Brain microvascular endothelial cell (primary cell): Measurements from ENCODE around the gene ATP13A1.
"Not testable (repeated sequence)": the region's sequence is repeated elsewhere in the genome, so short reads cannot be mapped to it uniquely, and the experiment has no call there.

ENCODE experiments used
- DNase-seq: peaks from one replicate; pipeline ENCODE4 v3.0.0-alpha.2; 2020
- H3K27ac ChIP-seq: fragments of 250-450 bp; sonication (Bioruptor Pico); 2 replicates; pipeline ENCODE4 v1.5.1; 2020; ENCODE audit warnings: mild to moderate bottlenecking, moderate library complexity
- H3K27me3 ChIP-seq: fragments of 250-450 bp; sonication (Bioruptor Pico); replicated peaks from 2 replicates; pipeline ENCODE4 v1.5.1; 2020; ENCODE audit warnings: mild to moderate bottlenecking
- H3K36me3 ChIP-seq: fragments of 250-450 bp; sonication (Bioruptor Pico); replicated peaks from 2 replicates; pipeline ENCODE4 v1.5.1; 2020; ENCODE audit warnings: mild to moderate bottlenecking
- H3K4me3 ChIP-seq: 2 replicates; pipeline ENCODE4 v1.5.1; 2011; ENCODE audit warnings: low read depth, mild to moderate bottlenecking, control low read depth, low read length, moderate library complexity
- in situ Hi-C: cut with HindIII; loops from 2 replicates; pipeline ENCODE4 v1.10.0; 2017; ENCODE audit warnings: low sequenced_read_pairs, low pct_ligation_motif_present
- TF ChIP-seq, protein P1 (sequence below): IDR thresholded peaks from 2 replicates; pipeline ENCODE4 v1.5.1; 2011; ENCODE audit warnings: low read depth, mild to moderate bottlenecking, moderate library complexity, low read length, control low read depth, inconsistent platforms; ENCODE audit errors: missing control alignments

ATP13A1 gene

DNA sequence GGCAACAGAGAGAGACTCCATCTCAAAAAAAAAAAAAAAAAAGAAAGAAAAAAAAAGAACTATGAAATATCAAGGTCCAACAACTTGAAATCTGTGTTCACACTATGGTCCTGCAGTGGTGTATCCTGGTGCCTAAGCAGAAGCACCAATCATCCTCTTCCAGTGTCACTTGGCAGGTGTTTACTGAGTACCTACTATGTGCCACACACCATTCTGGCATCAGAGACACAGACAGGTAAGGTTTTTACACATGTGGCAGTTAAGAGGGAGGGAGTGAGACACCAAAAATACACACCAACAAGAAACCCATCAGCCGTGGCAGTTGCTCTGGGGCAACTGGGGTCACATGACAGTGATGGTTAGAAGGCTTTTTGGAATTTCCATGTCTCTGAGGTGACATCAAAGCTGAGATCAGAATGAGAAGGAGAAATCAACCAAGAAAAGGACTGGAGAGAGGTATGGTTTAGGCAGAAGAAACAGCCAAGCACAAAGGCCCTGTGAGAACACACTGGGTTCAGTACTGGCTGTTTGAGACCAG lies 62.6 kb downstream of the ATP13A1 start:
- H3K27ac ChIP-seq = no peak overlapping the region
- H3K4me3 ChIP-seq = no peak overlapping the region
- H3K27me3 ChIP-seq = no peaks in the 10 kb centered on the region
- in situ Hi-C loops = no loop called here
- H3K36me3 ChIP-seq = no peaks in the 10 kb centered on the region
- TF ChIP-seq, protein P1, sequence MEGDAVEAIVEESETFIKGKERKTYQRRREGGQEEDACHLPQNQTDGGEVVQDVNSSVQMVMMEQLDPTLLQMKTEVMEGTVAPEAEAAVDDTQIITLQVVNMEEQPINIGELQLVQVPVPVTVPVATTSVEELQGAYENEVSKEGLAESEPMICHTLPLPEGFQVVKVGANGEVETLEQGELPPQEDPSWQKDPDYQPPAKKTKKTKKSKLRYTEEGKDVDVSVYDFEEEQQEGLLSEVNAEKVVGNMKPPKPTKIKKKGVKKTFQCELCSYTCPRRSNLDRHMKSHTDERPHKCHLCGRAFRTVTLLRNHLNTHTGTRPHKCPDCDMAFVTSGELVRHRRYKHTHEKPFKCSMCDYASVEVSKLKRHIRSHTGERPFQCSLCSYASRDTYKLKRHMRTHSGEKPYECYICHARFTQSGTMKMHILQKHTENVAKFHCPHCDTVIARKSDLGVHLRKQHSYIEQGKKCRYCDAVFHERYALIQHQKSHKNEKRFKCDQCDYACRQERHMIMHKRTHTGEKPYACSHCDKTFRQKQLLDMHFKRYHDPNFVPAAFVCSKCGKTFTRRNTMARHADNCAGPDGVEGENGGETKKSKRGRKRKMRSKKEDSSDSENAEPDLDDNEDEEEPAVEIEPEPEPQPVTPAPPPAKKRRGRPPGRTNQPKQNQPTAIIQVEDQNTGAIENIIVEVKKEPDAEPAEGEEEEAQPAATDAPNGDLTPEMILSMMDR = no peak
- DNase-seq = no peak

DNA sequence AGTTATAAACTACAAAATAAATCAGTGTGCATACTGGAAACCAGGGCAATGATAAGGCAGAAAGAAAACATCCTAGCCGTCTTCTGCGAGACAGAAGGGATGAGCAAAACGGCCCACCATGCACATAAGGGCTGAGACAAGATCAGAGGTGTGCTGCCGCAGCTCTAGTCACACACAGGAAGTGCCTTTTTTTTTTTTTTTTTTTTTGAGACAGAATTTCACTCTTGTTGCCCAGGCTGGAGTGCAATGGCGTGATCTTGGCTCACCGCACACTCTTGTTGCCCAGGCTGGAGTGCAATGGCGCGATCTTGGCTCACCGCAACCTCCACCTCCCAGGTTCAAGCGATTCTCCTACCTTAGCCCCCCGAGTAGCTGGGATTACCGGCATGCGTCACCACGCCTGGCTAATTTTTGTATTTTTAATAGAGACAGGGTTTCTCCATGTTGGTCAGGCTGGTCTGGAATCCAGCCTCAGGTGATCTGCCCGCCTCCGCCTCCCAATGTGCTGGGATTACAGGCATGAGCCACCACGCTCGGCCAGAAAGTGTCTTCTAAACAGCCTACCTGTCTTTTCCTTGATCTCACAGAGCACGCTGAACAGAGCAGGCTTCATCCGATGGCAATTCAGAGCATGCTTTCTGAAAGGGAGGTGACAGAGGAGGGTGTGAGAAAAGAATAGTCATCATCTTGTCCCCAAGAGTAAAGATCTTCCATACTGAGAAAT lies 64.6 kb downstream of the ATP13A1 start:
- in situ Hi-C loops, H3K36me3 ChIP-seq, H3K27ac ChIP-seq, DNase-seq, H3K27me3 ChIP-seq, H3K4me3 ChIP-seq: not testable (repeated sequence)

GRCh38 chr19:19597809-19598306 lies 65.6 kb downstream of the ATP13A1 start:
- TF ChIP-seq, protein P1 = no peak
- no peaks in the 10 kb centered on the region for H3K27me3 ChIP-seq
- no peaks in the 10 kb centered on the region for H3K36me3 ChIP-seq
- DNase-seq = no peak
- in situ Hi-C loops = no loop called here
- no peak overlapping the region for H3K4me3 ChIP-seq
- no peak overlapping the region for H3K27ac ChIP-seq
